ENCODE results near the gene TTC7B.

DNA sequence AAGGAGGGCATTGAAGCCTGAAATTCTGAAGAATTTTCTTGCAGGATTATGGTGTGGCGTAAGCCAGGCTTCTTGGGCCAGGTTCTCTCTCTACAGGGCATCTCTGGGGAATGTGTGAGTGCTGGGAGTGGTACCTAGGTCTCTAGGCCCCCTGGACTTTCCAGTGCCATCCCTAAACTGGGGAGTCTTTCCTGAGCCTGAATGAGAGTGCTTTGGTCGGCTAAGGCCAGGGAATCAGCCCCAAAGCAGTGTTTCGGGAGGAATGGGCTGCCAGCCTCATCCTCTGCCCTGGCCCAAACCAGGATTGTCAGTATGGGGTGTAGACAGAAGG, 325.5 kb downstream of the TTC7B start:
- no peak for TF ChIP-seq GATA3 (IDR thresholded peaks at IDR 0.05; ENCODE audit: low read depth, low read length)
- TF ChIP-seq GATA2 (IDR thresholded peaks at IDR 0.05; ENCODE audit: low read depth, low read length), result no peak
